Measurements from ENCODE around the gene CHRNG.
A peak's percentile ranks its signal among the peaks of the same experiment; 100 is the strongest.

Gene CHRNG

GRCh38 chr2:232541195-232541960 is 1.9 kb downstream of the CHRNG start:
- no peak for FAIRE-seq

DNA sequence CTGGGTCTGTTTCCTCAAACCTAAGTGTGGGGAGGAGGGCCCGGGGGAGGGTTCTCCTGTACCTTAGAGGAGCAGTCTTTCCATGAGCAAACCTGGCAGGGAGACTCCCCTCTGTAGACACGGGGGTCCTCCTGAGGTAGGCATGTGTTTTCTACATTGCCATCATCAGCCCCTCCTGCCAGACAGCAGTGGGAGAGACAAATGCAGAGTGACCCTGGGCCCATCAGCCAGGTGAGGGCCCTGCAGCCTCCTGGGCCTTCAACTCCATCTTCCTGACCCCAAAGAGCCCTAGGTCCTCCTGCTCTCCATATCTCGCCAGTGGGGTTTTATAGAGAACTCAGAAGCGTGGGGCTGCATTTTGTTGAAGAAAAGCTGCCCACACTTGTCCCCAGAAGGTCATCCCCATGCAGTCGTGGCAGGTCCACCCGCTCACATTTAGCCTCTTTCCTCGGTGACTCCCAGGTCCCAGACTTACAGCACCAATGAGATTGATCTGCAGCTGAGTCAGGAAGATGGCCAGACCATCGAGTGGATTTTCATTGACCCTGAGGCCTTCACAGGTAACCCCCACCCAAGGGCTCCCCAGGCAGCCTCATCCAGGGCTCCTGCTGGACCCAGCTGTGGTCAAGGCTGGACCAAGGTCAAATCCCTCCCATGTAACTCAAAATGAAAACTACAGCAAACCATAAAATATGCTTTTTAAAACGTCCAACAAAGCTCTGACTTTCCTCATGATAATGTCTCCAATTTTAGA is 2.6 kb downstream of the CHRNG start:
- FAIRE-seq, result no peak
- TF ChIP-seq POLR2AphosphoS5 (IDR thresholded peaks at IDR 0.05; ENCODE audit: low read depth, low read length) (peak; percentile 13; the same call in 1 of the 2 replicates), PAX5 (IDR thresholded peaks at IDR 0.05; ENCODE audit: insufficient read depth, low read length, severe bottlenecking) (no peak)
- no peak for DNase-seq (ENCODE audit: insufficient read length, low spot score)

More at GRCh38 chr2:232541195-232541960, 1.9 kb downstream of the CHRNG start:
- no peak for DNase-seq (ENCODE audit: insufficient read length, low spot score)
- TF ChIP-seq PAX5 (IDR thresholded peaks at IDR 0.05; ENCODE audit: insufficient read depth, low read length, severe bottlenecking), result no peak
- peak; percentile 28; the same call in 1 of the 2 replicates for TF ChIP-seq POLR2AphosphoS5 (IDR thresholded peaks at IDR 0.05; ENCODE audit: low read depth, low read length)

- TF ChIP-seq POLR2AphosphoS5 (IDR thresholded peaks at IDR 0.05; ENCODE audit: low read depth, low read length) (no peak), PAX5 (IDR thresholded peaks at IDR 0.05; ENCODE audit: insufficient read depth, low read length, severe bottlenecking) (no peak), POLR2A (IDR thresholded peaks at IDR 0.05; ENCODE audit: low read depth, low read length) (0 out of 2 replicates have a peak, but pooled peaks have one; percentile 31)
- DNase-seq (ENCODE audit: insufficient read length, low spot score), result no peak
Observed at GRCh38 chr2:232542715-232543467, 3.4 kb downstream of the CHRNG start.

DNA sequence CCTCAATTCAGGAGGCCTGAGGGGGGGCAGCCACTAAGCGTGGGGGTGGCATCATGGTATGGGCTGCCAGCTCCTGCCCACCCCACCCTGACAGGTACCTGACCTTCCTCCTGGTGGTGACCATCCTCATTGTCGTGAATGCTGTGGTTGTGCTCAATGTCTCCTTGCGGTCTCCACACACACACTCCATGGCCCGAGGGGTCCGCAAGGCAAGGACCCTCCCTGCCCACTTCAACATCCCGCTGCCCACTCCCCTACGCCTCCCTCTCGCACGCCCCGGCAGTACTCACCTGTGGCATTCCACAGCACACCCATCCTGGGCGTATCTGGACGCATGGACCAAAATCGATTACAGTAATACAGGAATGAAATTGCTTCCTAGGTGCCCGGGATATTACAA is 4.0 kb downstream of the CHRNG start:
- TF ChIP-seq SPI1 (IDR thresholded peaks at IDR 0.05; ENCODE audit: low read depth, low read length), result no peak
- no peak for TF ChIP-seq POU2F2 (IDR thresholded peaks at IDR 0.05; ENCODE audit: low read depth, low read length)
- TF ChIP-seq POLR2AphosphoS5 (IDR thresholded peaks at IDR 0.05; ENCODE audit: low read depth, low read length), result no peak
- no peak for TF ChIP-seq POLR2A (IDR thresholded peaks at IDR 0.05; ENCODE audit: low read depth, low read length)
- no peak for TF ChIP-seq TAF1 (IDR thresholded peaks at IDR 0.05; ENCODE audit: low read depth, low read length)
- no peak for TF ChIP-seq PAX5 (IDR thresholded peaks at IDR 0.05; ENCODE audit: insufficient read depth, low read length, severe bottlenecking)
- FAIRE-seq (no peak), DNase-seq (ENCODE audit: insufficient read length, low spot score) (no peak)

More at GRCh38 chr2:232542715-232543467, 3.4 kb downstream of the CHRNG start:
- no peak for FAIRE-seq

DNA sequence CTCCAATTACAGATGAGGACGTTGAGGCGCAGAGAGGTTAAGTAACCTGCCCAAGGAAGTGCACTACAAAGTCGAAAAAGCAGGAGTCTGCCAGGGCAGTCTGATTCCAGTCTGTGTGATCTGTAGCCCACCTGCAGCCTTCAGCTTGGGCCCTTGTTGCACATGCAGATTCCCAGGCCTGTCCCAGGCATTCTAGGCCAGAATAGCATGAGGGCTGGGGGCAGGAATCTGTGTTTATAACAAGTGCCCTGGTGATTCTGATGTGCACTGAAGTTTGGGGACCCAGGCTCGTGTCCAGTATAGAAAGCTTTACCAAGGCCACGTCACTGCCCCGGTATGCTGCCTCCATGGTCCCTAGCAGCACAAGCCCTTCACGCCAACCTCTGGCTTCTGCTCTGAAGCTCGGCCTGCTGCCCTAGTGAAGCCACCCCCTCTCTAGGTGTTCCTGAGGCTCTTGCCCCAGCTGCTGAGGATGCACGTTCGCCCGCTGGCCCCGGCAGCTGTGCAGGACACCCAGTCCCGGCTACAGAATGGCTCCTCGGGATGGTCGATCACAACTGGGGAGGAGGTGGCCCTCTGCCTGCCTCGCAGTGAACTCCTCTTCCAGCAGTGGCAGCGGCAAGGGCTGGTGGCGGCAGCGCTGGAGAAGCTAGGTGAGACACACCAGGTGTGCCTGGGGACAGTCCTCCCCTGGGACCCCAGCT is 4.6 kb downstream of the CHRNG start:
- DNase-seq (ENCODE audit: insufficient read length, low spot score), result no peak
- TF ChIP-seq POLR2A (IDR thresholded peaks at IDR 0.05; ENCODE audit: low read depth, low read length) (no peak), SPI1 (IDR thresholded peaks at IDR 0.05; ENCODE audit: low read depth, low read length) (no peak), TAF1 (IDR thresholded peaks at IDR 0.05; ENCODE audit: low read depth, low read length) (no peak), POLR2AphosphoS5 (IDR thresholded peaks at IDR 0.05; ENCODE audit: low read depth, low read length) (no peak), POU2F2 (IDR thresholded peaks at IDR 0.05; ENCODE audit: low read depth, low read length) (no peak), PAX5 (IDR thresholded peaks at IDR 0.05; ENCODE audit: insufficient read depth, low read length, severe bottlenecking) (no peak)
- no peak for FAIRE-seq

- no peak for TF ChIP-seq POLR2AphosphoS5 (IDR thresholded peaks at IDR 0.05; ENCODE audit: low read depth, low read length)
- TF ChIP-seq POU2F2 (IDR thresholded peaks at IDR 0.05; ENCODE audit: low read depth, low read length), result no peak
- no peak for TF ChIP-seq TAF1 (IDR thresholded peaks at IDR 0.05; ENCODE audit: low read depth, low read length)
- TF ChIP-seq POLR2A (IDR thresholded peaks at IDR 0.05; ENCODE audit: low read depth, low read length), result no peak
- no peak for TF ChIP-seq SPI1 (IDR thresholded peaks at IDR 0.05; ENCODE audit: low read depth, low read length)
- no peak for TF ChIP-seq PAX5 (IDR thresholded peaks at IDR 0.05; ENCODE audit: insufficient read depth, low read length, severe bottlenecking)
- DNase-seq (ENCODE audit: insufficient read length, low spot score) (no peak), FAIRE-seq (no peak)
Observed at GRCh38 chr2:232544674-232545073, 5.2 kb downstream of the CHRNG start.

GRCh38 chr2:232545511-232546375 is 6.3 kb downstream of the CHRNG start:
- FAIRE-seq (no peak), DNase-seq (ENCODE audit: insufficient read length, low spot score) (no peak)
- TF ChIP-seq PAX5 (IDR thresholded peaks at IDR 0.05; ENCODE audit: insufficient read depth, low read length, severe bottlenecking) (no peak), SPI1 (IDR thresholded peaks at IDR 0.05; ENCODE audit: low read depth, low read length) (no peak), POLR2AphosphoS5 (IDR thresholded peaks at IDR 0.05; ENCODE audit: low read depth, low read length) (no peak)

GRCh38 chr2:232547991-232548390 is 8.5 kb downstream of the CHRNG start:
- TF ChIP-seq SPI1 (IDR thresholded peaks at IDR 0.05; ENCODE audit: low read depth, low read length) (no peak), TAF1 (IDR thresholded peaks at IDR 0.05; ENCODE audit: low read depth, low read length) (no peak), POLR2AphosphoS5 (IDR thresholded peaks at IDR 0.05; ENCODE audit: low read depth, low read length) (no peak), POU2F2 (IDR thresholded peaks at IDR 0.05; ENCODE audit: low read depth, low read length) (no peak), POLR2A (IDR thresholded peaks at IDR 0.05; ENCODE audit: low read depth, low read length) (no peak), PAX5 (IDR thresholded peaks at IDR 0.05; ENCODE audit: insufficient read depth, low read length, severe bottlenecking) (no peak)
- FAIRE-seq, result no peak
- no peak for DNase-seq (ENCODE audit: insufficient read length, low spot score)
